Measurements from ENCODE around the gene AARS2. TPM values are rescaled to one million over a fixed set of nuclear protein-coding genes. Genes with fewer than 3 reads are reported as not detected.

AARS2 gene
- total and polyA plus RNA-seq, 12 donors = 5.3 to 15.9 (median 9.7) TPM

GRCh38 chr6:44250067-44250717 lies 63.0 kb downstream of the AARS2 start:
- Histone ChIP-seq H3K36me3 (replicated peaks in 1 of 2) (peaks cover 0 to 73% of the 10 kb centered on the region in 2 donors), H3K27me3 (no peaks in the 10 kb centered on the region), H3K9me3 (replicated peaks in 1 of 3) (no peaks in the 10 kb centered on the region), H3K27ac (peak overlapping the region in 2 of 5 donors; percentile 27 to 100), H3K4me1 (replicated peaks in 1 of 2) (peaks cover 19 to 44% of the 10 kb centered on the region in 2 donors), H3K4me3 (no peak overlapping the region)
- intact Hi-C loops (cut with DNase I) = no loop called here
- TF ChIP-seq CTCF (IDR thresholded peaks at IDR 0.05) = no peak
- no peak for TF ChIP-seq POLR2A (IDR thresholded peaks at IDR 0.05)
- 60 to 66% (median 62%) methylated on average over 6 of the region's 6 CpGs for WGBS, 4 donors
- no peak for DNase-seq

MicroRNAs encoded within 50 kb of the gene (microRNA counts, 767-probe panel; counts per million panel counts)
- microRNA hsa-miR-4647 = 0 counts per million in 2 donors

Other genes with a start within 250 kb of the AARS2 start
- gene MRPL14, start 185.9 kb downstream of the AARS2 start, total RNA-seq = 10 to 100 TPM; 29.0 to 94.6 (median 45.7) TPM
- gene MRPL14, start 185.9 kb downstream of the AARS2 start, polyA plus RNA-seq = 10 to 100 TPM; 22.0 to 77.0 (median 64.4) TPM
- gene TMEM63B, start 185.8 kb downstream of the AARS2 start, total RNA-seq = 10 to 100 TPM; 27.0 to 51.7 (median 37.2) TPM
- gene TMEM63B, start 185.8 kb downstream of the AARS2 start, polyA plus RNA-seq = 10 to 100 TPM; 18.1 to 49.8 (median 33.2) TPM
- 1 to 10 TPM in 3 of 9 donors, under 1 TPM in 4, not detected in 2; 0.14 to 2.4 (median 0.83) TPM for gene CAPN11, start 154.5 kb downstream of the AARS2 start, total RNA-seq
- gene CAPN11, start 154.5 kb downstream of the AARS2 start, polyA plus RNA-seq = 1 to 10 TPM in 2 of 3 donors, under 1 TPM in 1; 0.35 to 1.5 (median 1.1) TPM
- gene MYMX, start 96.4 kb downstream of the AARS2 start, total RNA-seq = under 1 TPM in 1 of 9 donors, not detected in 8; 0.39 TPM
- under 1 TPM in 1 of 3 donors, not detected in 2; 0.94 TPM for gene MYMX, start 96.4 kb downstream of the AARS2 start, polyA plus RNA-seq
- gene SLC29A1, start 89.8 kb downstream of the AARS2 start, total RNA-seq = 100 to 1,000 TPM in 8 of 9 donors, 10 to 100 TPM in 1; 48.6 to 356 (median 162) TPM
- gene SLC29A1, start 89.8 kb downstream of the AARS2 start, polyA plus RNA-seq = 100 to 1,000 TPM in 2 of 3 donors, 10 to 100 TPM in 1; 51.9 to 113 (median 108) TPM
- 1,000 to 10,000 TPM in 4 of 9 donors, 100 to 1,000 TPM in 5; 692 to 1,671 (median 883) TPM for gene HSP90AB1, start 66.2 kb downstream of the AARS2 start, total RNA-seq
- gene HSP90AB1, start 66.2 kb downstream of the AARS2 start, polyA plus RNA-seq = 1,000 to 10,000 TPM in 1 of 3 donors, 100 to 1,000 TPM in 2; 275 to 2,249 (median 420) TPM
- 10 to 100 TPM; 48.5 to 79.8 (median 61.0) TPM for gene SLC35B2, start 55.8 kb downstream of the AARS2 start, total RNA-seq
- 10 to 100 TPM; 12.7 to 37.5 (median 19.3) TPM for gene SLC35B2, start 55.8 kb downstream of the AARS2 start, polyA plus RNA-seq
- gene NFKBIE, start 47.8 kb downstream of the AARS2 start, total RNA-seq = 10 to 100 TPM in 5 of 9 donors, 1 to 10 TPM in 4; 4.8 to 31.2 (median 10.2) TPM
- gene NFKBIE, start 47.8 kb downstream of the AARS2 start, polyA plus RNA-seq = 10 to 100 TPM in 2 of 3 donors, 1 to 10 TPM in 1; 5.8 to 17.0 (median 10.5) TPM
- gene TMEM151B, start 42.9 kb downstream of the AARS2 start, total RNA-seq = 1 to 10 TPM in 2 of 9 donors, under 1 TPM in 5, not detected in 2; 0.07 to 3.3 (median 0.67) TPM
- 1 to 10 TPM in 2 of 3 donors, under 1 TPM in 1; 0.88 to 3.9 (median 1.2) TPM for gene TMEM151B, start 42.9 kb downstream of the AARS2 start, polyA plus RNA-seq
- not detected for gene SPATS1, start 29.3 kb upstream of the AARS2 start, total RNA-seq
- under 1 TPM in 1 of 3 donors, not detected in 2; 0.15 TPM for gene SPATS1, start 29.3 kb upstream of the AARS2 start, polyA plus RNA-seq
- 10 to 100 TPM; 13.8 to 39.3 (median 20.8) TPM for gene CDC5L, start 74.4 kb upstream of the AARS2 start, total RNA-seq
- gene CDC5L, start 74.4 kb upstream of the AARS2 start, polyA plus RNA-seq = 10 to 100 TPM in 1 of 3 donors, 1 to 10 TPM in 2; 5.6 to 33.6 (median 5.9) TPM

Data from adrenal gland (tissue), 12 donors.